ENCODE data around the gene USP6NL. TPM values are rescaled to one million over a fixed set of nuclear protein-coding genes. Genes with fewer than 3 reads are reported as not detected.

Gene USP6NL
- total RNA-seq, 1 experiment from 2014 or later, result 13.0 TPM

DNA sequence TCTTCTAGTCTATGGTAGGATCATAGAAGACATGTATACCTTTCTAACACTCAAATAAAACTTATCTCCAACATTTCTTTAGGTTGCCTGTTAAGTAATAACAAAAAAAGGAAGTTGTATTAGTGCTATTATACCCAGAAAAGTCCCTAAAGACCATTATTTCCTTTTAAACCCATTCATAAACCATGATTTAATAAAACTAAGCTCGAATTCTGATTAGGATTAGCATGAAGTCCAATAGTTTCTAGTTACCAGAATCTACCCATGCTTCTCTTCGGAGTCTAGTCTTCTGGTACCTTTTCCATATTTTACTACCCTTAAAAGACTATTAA, 62.7 kb downstream of the USP6NL start:
- ChIA-PET POLR2A (ENCODE audit: unreplicated experiment) (no interaction called here), CTCF (no interaction called here)
- no peak for DNase-seq
- Histone ChIP-seq H3K4me3 (ENCODE audit: low read length) (no peak overlapping the region), H3K4me1 (ENCODE audit: insufficient read depth, low read length) (peaks cover 32% of the 10 kb centered on the region), H4K20me1 (ENCODE audit: low read length) (no peaks in the 10 kb centered on the region), H3K9ac (ENCODE audit: low read length) (no peak overlapping the region), H3K79me2 (ENCODE audit: low read length) (peaks cover 43% of the 10 kb centered on the region), H3K4me2 (ENCODE audit: low read length) (no peak overlapping the region), H3K36me3 (ENCODE audit: low read depth, low read length) (no peaks in the 10 kb centered on the region), H3F3A (ENCODE audit: low read length, unreplicated experiment) (peaks cover 3% of the 10 kb centered on the region), H3K27ac (ENCODE audit: low read length) (no peak overlapping the region), H3K9me3 (ENCODE audit: low read length) (no peaks in the 10 kb centered on the region), H3K27me3 (ENCODE audit: low read length) (no peaks in the 10 kb centered on the region), H3K9me2 (replicated peaks; ENCODE audit: low read length) (no peaks in the 10 kb centered on the region), H2AFZ (ENCODE audit: low read length) (no peak overlapping the region)
- ATAC-seq, result no peak
- TF ChIP-seq EZH2phosphoT487 (IDR thresholded peaks at IDR 0.05; ENCODE audit: borderline replicate concordance, low read length) (no peak), CTCF (conservative IDR thresholded peaks at IDR 0.05; ENCODE audit: low read depth, low read length) (no peak), EZH2 (IDR thresholded peaks at IDR 0.05; ENCODE audit: low read length, unreplicated experiment) (no peak)
- intact Hi-C loops (cut with micrococcal nuclease), result no loop called here
- BruUV-seq (replicated peaks), result no TSS peak

DNA sequence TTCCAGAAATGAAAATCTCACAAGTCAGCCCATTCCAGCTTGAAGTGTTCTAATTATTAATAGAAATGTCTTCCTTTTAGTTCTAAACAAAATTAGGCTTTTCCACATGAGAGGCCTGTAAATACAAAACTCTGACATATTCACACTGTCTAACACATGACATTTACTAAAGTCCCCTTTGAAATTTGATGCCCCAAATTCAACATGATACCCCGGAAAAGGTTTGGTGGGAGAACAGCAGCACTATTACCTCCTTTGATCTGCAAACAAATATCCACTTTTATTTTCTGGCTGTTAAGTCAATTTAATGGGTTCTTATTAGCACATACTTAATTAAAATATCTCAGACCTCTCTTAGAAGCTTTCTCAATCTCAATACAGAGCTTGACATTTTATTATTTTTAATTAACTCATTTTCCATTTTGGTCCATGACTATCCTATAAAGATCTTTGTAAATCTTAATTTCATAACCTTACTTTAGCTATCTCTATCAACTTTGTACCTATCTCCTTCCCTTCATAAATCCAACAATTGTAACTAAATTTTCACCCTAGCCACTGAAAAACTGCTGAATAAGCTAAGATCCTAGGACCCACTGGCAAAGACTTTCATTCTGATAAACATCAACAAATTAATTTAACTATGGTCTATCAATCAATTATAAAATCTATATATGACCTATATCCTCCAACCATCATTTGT, 63.2 kb downstream of the USP6NL start:
- no TSS peak for BruUV-seq (replicated peaks)
- no peaks in the 10 kb centered on the region for H4K20me1 ChIP-seq (ENCODE audit: low read length)
- peaks cover 43% of the 10 kb centered on the region for H3K79me2 ChIP-seq (ENCODE audit: low read length)
- peaks cover 3% of the 10 kb centered on the region for H3F3A ChIP-seq (ENCODE audit: low read length, unreplicated experiment)
- H3K4me2 ChIP-seq (ENCODE audit: low read length), result no peak overlapping the region
- DNase-seq, result no peak
- H3K4me3 ChIP-seq (ENCODE audit: low read length), result no peak overlapping the region
- intact Hi-C loops (cut with micrococcal nuclease), result no loop called here
- peaks cover 30% of the 10 kb centered on the region for H3K4me1 ChIP-seq (ENCODE audit: insufficient read depth, low read length)
- no peaks in the 10 kb centered on the region for H3K9me2 ChIP-seq (replicated peaks; ENCODE audit: low read length)
- H3K27me3 ChIP-seq (ENCODE audit: low read length), result no peaks in the 10 kb centered on the region
- ATAC-seq, result no peak
- POLR2A ChIA-PET (ENCODE audit: unreplicated experiment), result no interaction called here
- no peak for TF ChIP-seq CTCF (conservative IDR thresholded peaks at IDR 0.05; ENCODE audit: low read depth, low read length)
- no peak for TF ChIP-seq EZH2 (IDR thresholded peaks at IDR 0.05; ENCODE audit: low read length, unreplicated experiment)
- TF ChIP-seq EZH2phosphoT487 (IDR thresholded peaks at IDR 0.05; ENCODE audit: borderline replicate concordance, low read length), result no peak
- H3K9me3 ChIP-seq (ENCODE audit: low read length), result no peaks in the 10 kb centered on the region
- no peak overlapping the region for H2AFZ ChIP-seq (ENCODE audit: low read length)
- no peaks in the 10 kb centered on the region for H3K36me3 ChIP-seq (ENCODE audit: low read depth, low read length)
- no peak overlapping the region for H3K27ac ChIP-seq (ENCODE audit: low read length)
- CTCF ChIA-PET, result no interaction called here
- no peak overlapping the region for H3K9ac ChIP-seq (ENCODE audit: low read length)

DNA sequence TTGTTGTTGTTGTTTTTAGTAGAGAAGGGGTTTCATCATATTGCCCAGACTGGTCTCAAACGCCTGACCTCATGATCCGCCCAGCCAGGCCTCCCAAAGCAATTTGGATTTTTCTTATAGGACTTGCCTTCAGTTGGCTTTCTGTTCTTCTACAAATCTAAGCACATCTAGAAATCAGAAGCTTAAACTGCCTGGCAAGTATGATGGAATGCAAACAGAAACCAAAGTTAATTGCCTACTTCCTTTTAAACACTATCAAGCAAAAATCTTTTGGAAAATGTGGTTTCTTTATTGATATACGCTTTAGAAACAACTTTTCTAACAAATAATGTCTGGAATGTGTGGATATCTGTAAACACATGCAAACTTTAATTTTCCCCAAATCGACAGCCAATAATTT, 64.9 kb downstream of the USP6NL start:
- peak overlapping the region; percentile 39; the same call in 1 of the 2 replicates for H3K4me2 ChIP-seq (ENCODE audit: low read length)
- no peak overlapping the region for H2AFZ ChIP-seq (ENCODE audit: low read length)
- ChIA-PET CTCF (no interaction called here), POLR2A (ENCODE audit: unreplicated experiment) (no interaction called here)
- H3K4me1 ChIP-seq (ENCODE audit: insufficient read depth, low read length), result peaks cover 16% of the 10 kb centered on the region
- no peaks in the 10 kb centered on the region for H3F3A ChIP-seq (ENCODE audit: low read length, unreplicated experiment)
- H3K9me3 ChIP-seq (ENCODE audit: low read length), result no peaks in the 10 kb centered on the region
- ATAC-seq (peak; percentile 46; the same call in 1 of the 2 replicates), DNase-seq (peak; percentile 7)
- intact Hi-C loops (cut with micrococcal nuclease), result no loop called here
- no peak overlapping the region for H3K9ac ChIP-seq (ENCODE audit: low read length)
- no peak overlapping the region for H3K27ac ChIP-seq (ENCODE audit: low read length)
- H3K9me2 ChIP-seq (replicated peaks; ENCODE audit: low read length), result no peaks in the 10 kb centered on the region
- no peak overlapping the region for H3K4me3 ChIP-seq (ENCODE audit: low read length)
- TF ChIP-seq EZH2phosphoT487 (IDR thresholded peaks at IDR 0.05; ENCODE audit: borderline replicate concordance, low read length) (no peak), CTCF (conservative IDR thresholded peaks at IDR 0.05; ENCODE audit: low read depth, low read length) (no peak), EZH2 (IDR thresholded peaks at IDR 0.05; ENCODE audit: low read length, unreplicated experiment) (no peak)
- no peaks in the 10 kb centered on the region for H3K36me3 ChIP-seq (ENCODE audit: low read depth, low read length)
- H3K79me2 ChIP-seq (ENCODE audit: low read length), result peaks cover 43% of the 10 kb centered on the region
- BruUV-seq (replicated peaks), result no TSS peak
- H4K20me1 ChIP-seq (ENCODE audit: low read length), result no peaks in the 10 kb centered on the region
- no peaks in the 10 kb centered on the region for H3K27me3 ChIP-seq (ENCODE audit: low read length)

Data from PC-3 (cell line).